PC-9 (cell line): ENCODE results near the gene SSR3. TPM values are rescaled to one million over a fixed set of nuclear protein-coding genes. Genes with fewer than 3 reads are reported as not detected.

Experiments used
- BruUV-seq: library from RNA; stranded (reverse); fragments of 400-500 nt; replicated peaks from 2 replicates; lab custom pipeline; 2021; lab: Mats Ljungman, UMichigan
- CTCF ChIA-PET: fragments of 300-600 bp; sonication (Branson Sonifier 250); formaldehyde crosslinking; loops from one replicate; lab custom pipeline; 2022; ENCODE audit warnings: antibody characterized with exemption; lab: Charles Lee
- POLR2A ChIA-PET: fragments of 300-600 bp; sonication (Branson Sonifier 250); formaldehyde crosslinking; loops from one replicate; lab custom pipeline; 2022; ENCODE audit warnings: antibody characterized with exemption; ENCODE audit not compliant: unreplicated experiment; lab: Charles Lee
- DNase-seq, 2 experiments: peaks; one replicate each; pipeline versions ENCODE4 v3.0.0 to v3.0.0-alpha.2; 2015 to 2022; ENCODE audit warnings: mixed read lengths in 1 of 2
- H2AFZ ChIP-seq: fragments of 200-600 bp; sonication (generic); 2 replicates; pipeline ENCODE4 v1.8.1; 2017; ENCODE audit warnings: antibody characterized with exemption
- H3F3A ChIP-seq: fragments of 200-600 bp; sonication (generic); 2 replicates; pipeline ENCODE4 v1.8.1; 2017; ENCODE audit warnings: antibody characterized with exemption, mild to moderate bottlenecking, low read depth; ENCODE audit not compliant: insufficient read depth
- H3K27ac ChIP-seq: fragments of 200-600 bp; sonication (generic); 2 replicates; pipeline ENCODE4 v1.6.1; 2016; ENCODE audit warnings: mixed run types
- H3K27me3 ChIP-seq: fragments of 200-600 bp; sonication (generic); 2 replicates; pipeline ENCODE4 v1.6.1; 2016; ENCODE audit warnings: low read depth, mixed run types; ENCODE audit not compliant: insufficient read depth
- H3K36me3 ChIP-seq: fragments of 200-600 bp; sonication (generic); 2 replicates; pipeline ENCODE4 v1.6.1; 2016; ENCODE audit warnings: low read depth, mixed run types
- H3K4me1 ChIP-seq: fragments of 200-600 bp; sonication (generic); replicated peaks from 2 replicates; pipeline ENCODE4 v1.6.1; 2016; ENCODE audit warnings: mixed run types; ENCODE audit not compliant: insufficient read depth
- H3K4me2 ChIP-seq: fragments of 200-600 bp; sonication (generic); 2 replicates; pipeline ENCODE4 v1.6.1; 2017; ENCODE audit warnings: mixed run types
- H3K4me3 ChIP-seq: fragments of 200-600 bp; sonication (generic); 2 replicates; pipeline ENCODE4 v1.6.1; 2016; ENCODE audit warnings: mixed run types
- H3K79me2 ChIP-seq: fragments of 200-600 bp; sonication (generic); 2 replicates; pipeline ENCODE4 v1.6.1; 2017; ENCODE audit warnings: low read depth, mixed run types
- H3K9me2 ChIP-seq: fragments of 200-600 bp; sonication (generic); 2 replicates; pipeline ENCODE4 v1.8.1; 2017; ENCODE audit warnings: mild to moderate bottlenecking; ENCODE audit not compliant: insufficient read depth
- H3K9me3 ChIP-seq: fragments of 200-600 bp; sonication (generic); 2 replicates; pipeline ENCODE4 v1.8.1; 2016; ENCODE audit warnings: low read depth; ENCODE audit not compliant: insufficient read depth
- H4K20me1 ChIP-seq: fragments of 200-600 bp; sonication (generic); 2 replicates; pipeline ENCODE4 v1.8.1; 2017; ENCODE audit not compliant: insufficient read depth
- EZH2 ChIP-seq: fragments of 200-600 bp; sonication (generic); IDR thresholded peaks from 2 replicates; pipeline ENCODE4 v1.8.0; 2017; ENCODE audit warnings: antibody characterized with exemption, low read depth
- intact Hi-C: fragments of 100-400 bp; cut with micrococcal nuclease; formaldehyde crosslinking; loops from one replicate; pipeline ENCODE4 v1.10.0; 2022; ENCODE audit not compliant: unreplicated experiment
- total RNA-seq: library from RNA; stranded (reverse); gene quantifications from 2 replicates; pipeline ENCODE4 v1.2.3, GENCODE V29; 2021
- TF ChIP-seq, protein P1 (sequence below): fragments of 200-600 bp; sonication (generic); conservative IDR thresholded peaks from 2 replicates; pipeline ENCODE4 v1.6.1; 2017; ENCODE audit warnings: mixed run types, antibody characterized with exemption, mild to moderate bottlenecking, moderate library complexity

Gene SSR3
- total RNA-seq, 1 experiment from 2014 or later: 152 TPM

DNA sequence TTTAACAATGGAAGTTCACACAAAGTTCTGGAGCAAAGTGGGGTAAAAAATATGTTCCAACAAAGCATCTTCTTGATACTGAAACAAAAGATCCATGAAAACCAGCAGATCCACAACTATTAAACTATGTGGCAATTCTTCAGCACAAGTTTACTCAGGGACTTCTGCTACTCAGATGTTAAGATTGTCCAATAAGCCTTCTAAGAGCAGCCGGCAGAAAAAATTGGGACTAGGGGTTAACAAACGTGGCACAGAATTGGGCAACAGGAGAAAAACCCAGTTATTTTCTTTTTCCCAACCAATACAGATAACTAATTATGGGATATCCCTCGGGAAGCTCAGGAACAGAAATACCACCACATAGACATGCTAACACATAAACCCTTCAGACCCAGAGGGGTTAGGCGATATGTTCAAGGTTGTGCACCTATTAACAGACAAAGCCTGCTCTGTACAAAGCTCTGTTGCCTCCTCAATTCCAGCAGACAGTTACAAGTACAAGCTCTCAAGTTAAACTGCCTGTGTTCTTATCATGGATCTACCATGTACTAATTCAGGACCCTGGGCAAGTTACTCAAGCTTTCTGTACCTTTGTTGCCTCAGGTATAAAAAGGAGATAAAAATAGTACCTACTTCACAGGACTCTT lies 6.8 kb downstream of the SSR3 start:
- Histone ChIP-seq H3K79me2 (peaks cover 83% of the 10 kb centered on the region), H3K27ac (no peak overlapping the region), H3K4me2 (no peak overlapping the region), H3K27me3 (no peaks in the 10 kb centered on the region), H3K9me3 (no peaks in the 10 kb centered on the region), H3K4me3 (no peak overlapping the region), H2AFZ (no peak overlapping the region), H3F3A (peaks cover 25% of the 10 kb centered on the region), H4K20me1 (peaks cover 34% of the 10 kb centered on the region; the same call in 1 of the 2 replicates), H3K36me3 (peaks cover 96% of the 10 kb centered on the region), H3K9me2 (no peaks in the 10 kb centered on the region), H3K4me1 (peaks cover 18% of the 10 kb centered on the region)
- POLR2A ChIA-PET: interaction anchor here (0.7 kb wide), 1 partner anchor 169 kb away, joined by 3 read pairs; no protein-coding TSS in a partner anchor
- intact Hi-C loops: no loop called here
- TF ChIP-seq, protein P1, sequence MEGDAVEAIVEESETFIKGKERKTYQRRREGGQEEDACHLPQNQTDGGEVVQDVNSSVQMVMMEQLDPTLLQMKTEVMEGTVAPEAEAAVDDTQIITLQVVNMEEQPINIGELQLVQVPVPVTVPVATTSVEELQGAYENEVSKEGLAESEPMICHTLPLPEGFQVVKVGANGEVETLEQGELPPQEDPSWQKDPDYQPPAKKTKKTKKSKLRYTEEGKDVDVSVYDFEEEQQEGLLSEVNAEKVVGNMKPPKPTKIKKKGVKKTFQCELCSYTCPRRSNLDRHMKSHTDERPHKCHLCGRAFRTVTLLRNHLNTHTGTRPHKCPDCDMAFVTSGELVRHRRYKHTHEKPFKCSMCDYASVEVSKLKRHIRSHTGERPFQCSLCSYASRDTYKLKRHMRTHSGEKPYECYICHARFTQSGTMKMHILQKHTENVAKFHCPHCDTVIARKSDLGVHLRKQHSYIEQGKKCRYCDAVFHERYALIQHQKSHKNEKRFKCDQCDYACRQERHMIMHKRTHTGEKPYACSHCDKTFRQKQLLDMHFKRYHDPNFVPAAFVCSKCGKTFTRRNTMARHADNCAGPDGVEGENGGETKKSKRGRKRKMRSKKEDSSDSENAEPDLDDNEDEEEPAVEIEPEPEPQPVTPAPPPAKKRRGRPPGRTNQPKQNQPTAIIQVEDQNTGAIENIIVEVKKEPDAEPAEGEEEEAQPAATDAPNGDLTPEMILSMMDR: no peak
- CTCF ChIA-PET: interaction anchor here (0.6 kb wide), 1 partner anchor 12 kb away, joined by 6 read pairs; no protein-coding TSS in a partner anchor
- no TSS peak for BruUV-seq
- DNase-seq: peak in 1 of 2 experiments; percentile 19

DNA sequence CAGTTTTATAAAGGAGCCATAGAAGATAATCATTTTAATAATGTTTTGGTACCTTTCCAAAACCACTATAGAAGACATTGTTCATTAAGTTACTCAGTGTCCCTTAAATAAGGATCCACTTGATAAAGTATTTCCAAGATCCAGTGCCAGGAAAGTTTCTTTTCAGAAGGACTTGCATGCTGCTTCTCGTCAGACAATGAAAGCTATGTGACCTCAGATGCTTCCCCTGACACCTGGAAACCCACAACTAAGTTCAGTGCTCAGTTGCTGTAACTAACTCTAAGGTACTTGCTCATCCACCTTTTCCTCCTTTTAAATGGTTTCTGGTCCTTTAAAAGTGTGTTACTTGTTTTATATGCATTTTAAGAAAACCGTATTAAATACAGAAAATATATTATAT lies 7.3 kb downstream of the SSR3 start:
- Histone ChIP-seq H3K27me3 (no peaks in the 10 kb centered on the region), H3F3A (peaks cover 30% of the 10 kb centered on the region), H4K20me1 (peaks cover 37% of the 10 kb centered on the region; the same call in 1 of the 2 replicates), H3K9me2 (no peaks in the 10 kb centered on the region), H3K4me2 (no peak overlapping the region), H3K36me3 (peaks cover 95% of the 10 kb centered on the region), H3K9me3 (no peaks in the 10 kb centered on the region), H3K79me2 (peaks cover 78% of the 10 kb centered on the region), H3K4me3 (no peak overlapping the region), H2AFZ (no peak overlapping the region), H3K27ac (no peak overlapping the region), H3K4me1 (peaks cover 13% of the 10 kb centered on the region)
- DNase-seq: peak in 1 of 2 experiments; percentile 21
- CTCF ChIA-PET: no interaction called here
- intact Hi-C loops: no loop called here
- no TSS peak for BruUV-seq
- POLR2A ChIA-PET: interaction anchor here (0.7 kb wide), 1 partner anchor 169 kb away, joined by 3 read pairs; no protein-coding TSS in a partner anchor
- no peak for TF ChIP-seq EZH2
- TF ChIP-seq, protein P1: no peak

GRCh38 chr3:156543043-156543555 lies 11.8 kb downstream of the SSR3 start:
- Histone ChIP-seq H3K4me2 (no peak overlapping the region), H4K20me1 (0 out of 2 replicates have a peak, but pooled peaks cover 8% of the 10 kb centered on the region), H3K9me2 (no peaks in the 10 kb centered on the region), H3K36me3 (peaks cover 67% of the 10 kb centered on the region), H2AFZ (no peak overlapping the region), H3K79me2 (peaks cover 33% of the 10 kb centered on the region), H3K4me1 (no peaks in the 10 kb centered on the region), H3K27me3 (no peaks in the 10 kb centered on the region), H3K4me3 (no peak overlapping the region), H3K27ac (peak overlapping the region; percentile 28; the same call in 1 of the 2 replicates), H3K9me3 (no peaks in the 10 kb centered on the region), H3F3A (peaks cover 56% of the 10 kb centered on the region)
- no peak for TF ChIP-seq EZH2
- TF ChIP-seq, protein P1: no peak
- intact Hi-C loops: no loop called here
- ChIA-PET CTCF (no interaction called here), POLR2A (no interaction called here)
- no TSS peak for BruUV-seq
- peak in 1 of 2 experiments; percentile 18 for DNase-seq
